ENCODE data around the gene DAB2IP. TPM values are rescaled to one million over a fixed set of nuclear protein-coding genes. Genes with fewer than 3 reads are reported as not detected.

DAB2IP gene
- total RNA-seq (2021; fragmentation: NEBNext Ultra II Directional; extraction: Animal tissue kit (Norgen Biotek cat#: 25700)) = 10 to 100 TPM; 23.0 to 28.2 (median 25.7) TPM
- long read RNA-seq, partial matches to known transcripts = 3 of 5 reads
- long read RNA-seq, other reads (novel, unspliced or antisense) = 2 of 5 reads

DNA sequence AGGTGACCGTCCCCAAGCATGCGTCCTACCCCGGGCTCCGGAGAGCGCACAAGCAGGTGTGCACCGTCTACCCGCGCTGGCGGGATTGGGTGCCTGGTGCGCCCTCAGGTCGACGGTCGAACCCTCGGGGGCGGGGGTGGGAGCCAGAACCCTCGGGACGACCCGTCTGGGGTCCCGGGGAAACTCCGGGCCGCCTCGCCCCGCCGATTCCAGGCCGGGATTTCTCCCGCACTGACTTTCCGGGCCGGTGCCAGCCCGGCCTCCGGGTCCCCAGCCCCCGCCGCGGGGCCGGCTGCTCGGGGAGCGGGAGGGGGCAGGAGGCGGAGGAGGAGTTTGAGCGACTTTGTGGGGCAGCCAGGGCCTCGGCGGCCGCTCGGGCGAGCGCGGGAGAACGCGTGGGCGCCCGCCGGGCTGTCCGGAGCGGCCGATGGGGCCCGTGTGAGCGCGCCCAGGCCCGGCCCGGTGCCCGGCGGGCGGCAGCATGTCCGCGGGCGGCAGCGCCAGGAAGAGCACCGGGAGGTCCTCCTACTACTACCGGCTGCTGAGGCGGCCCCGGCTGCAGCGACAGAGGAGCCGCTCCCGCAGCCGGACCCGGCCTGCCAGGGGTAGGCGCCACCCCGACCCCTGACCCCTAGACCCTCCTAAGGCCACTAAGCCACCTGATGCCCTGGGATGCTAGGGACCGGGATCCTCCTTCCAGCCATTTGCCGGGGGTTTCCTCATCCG is at the start of gene DAB2IP:
Gene DAB2IP (plus strand): TSS at position 340 of the 726 bp plus-strand sequence. CDS start 142 bp downstream, at position 482.
- DNase-seq = no peak
- Mint-ChIP-seq H3K27ac (no peak within 1 kb of the TSS), H3K9me3 (no peaks in the 10 kb centered on the region), H3K4me1 (ENCODE audit: low read depth) (peaks cover 22% of the 10 kb centered on the region), H3K36me3 (ENCODE audit: low read depth) (no peaks in the 10 kb centered on the region), H3K4me3 (peak within 1 kb of the TSS; percentile 82), H3K27me3 (ENCODE audit: insufficient read depth) (peaks cover 42% of the 10 kb centered on the region)
- TF ChIP-seq, protein P1, sequence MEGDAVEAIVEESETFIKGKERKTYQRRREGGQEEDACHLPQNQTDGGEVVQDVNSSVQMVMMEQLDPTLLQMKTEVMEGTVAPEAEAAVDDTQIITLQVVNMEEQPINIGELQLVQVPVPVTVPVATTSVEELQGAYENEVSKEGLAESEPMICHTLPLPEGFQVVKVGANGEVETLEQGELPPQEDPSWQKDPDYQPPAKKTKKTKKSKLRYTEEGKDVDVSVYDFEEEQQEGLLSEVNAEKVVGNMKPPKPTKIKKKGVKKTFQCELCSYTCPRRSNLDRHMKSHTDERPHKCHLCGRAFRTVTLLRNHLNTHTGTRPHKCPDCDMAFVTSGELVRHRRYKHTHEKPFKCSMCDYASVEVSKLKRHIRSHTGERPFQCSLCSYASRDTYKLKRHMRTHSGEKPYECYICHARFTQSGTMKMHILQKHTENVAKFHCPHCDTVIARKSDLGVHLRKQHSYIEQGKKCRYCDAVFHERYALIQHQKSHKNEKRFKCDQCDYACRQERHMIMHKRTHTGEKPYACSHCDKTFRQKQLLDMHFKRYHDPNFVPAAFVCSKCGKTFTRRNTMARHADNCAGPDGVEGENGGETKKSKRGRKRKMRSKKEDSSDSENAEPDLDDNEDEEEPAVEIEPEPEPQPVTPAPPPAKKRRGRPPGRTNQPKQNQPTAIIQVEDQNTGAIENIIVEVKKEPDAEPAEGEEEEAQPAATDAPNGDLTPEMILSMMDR (IDR thresholded peaks at IDR 0.05) = no peak

DNA sequence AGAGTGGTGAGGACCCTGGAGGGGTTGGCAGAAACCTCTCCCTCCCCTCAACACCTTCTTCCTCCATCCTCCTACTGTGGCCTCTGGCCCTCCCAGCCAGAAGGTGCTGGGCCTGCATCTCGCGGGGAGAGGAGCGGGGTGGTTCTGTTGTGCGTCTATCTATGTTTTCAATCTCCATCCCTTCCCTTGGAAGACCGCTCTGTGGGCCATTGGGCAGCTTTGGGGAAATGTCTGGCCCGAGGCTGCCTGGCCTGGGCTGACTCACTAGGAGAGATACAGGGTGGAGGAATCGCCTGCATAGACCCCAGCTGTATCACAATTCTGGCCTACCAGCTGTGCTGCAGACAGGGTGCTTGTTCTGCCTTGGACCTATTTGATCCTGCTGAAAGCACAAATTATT is 48.4 kb upstream of the DAB2IP start:
- peaks cover 39% of the 10 kb centered on the region for H3K27me3 Mint-ChIP-seq (ENCODE audit: insufficient read depth)
- no peak overlapping the region for H3K27ac Mint-ChIP-seq
- H3K4me1 Mint-ChIP-seq (ENCODE audit: low read depth) = peaks cover 24% of the 10 kb centered on the region
- TF ChIP-seq, protein P1 (IDR thresholded peaks at IDR 0.05) = no peak
- no peak overlapping the region for H3K4me3 Mint-ChIP-seq
- no peaks in the 10 kb centered on the region for H3K9me3 Mint-ChIP-seq
- DNase-seq = no peak
- H3K36me3 Mint-ChIP-seq (ENCODE audit: low read depth) = no peaks in the 10 kb centered on the region

GRCh38 chr9:121604242-121604641 is 47.2 kb upstream of the DAB2IP start:
- Mint-ChIP-seq H3K4me3 (no peak overlapping the region), H3K27ac (no peak overlapping the region), H3K4me1 (ENCODE audit: low read depth) (peaks cover 28% of the 10 kb centered on the region), H3K27me3 (ENCODE audit: insufficient read depth) (peaks cover 41% of the 10 kb centered on the region), H3K36me3 (ENCODE audit: low read depth) (no peaks in the 10 kb centered on the region), H3K9me3 (no peaks in the 10 kb centered on the region)
- no peak for DNase-seq
- TF ChIP-seq, protein P1 (IDR thresholded peaks at IDR 0.05) = no peak

GRCh38 chr9:121604654-121605053 is 46.8 kb upstream of the DAB2IP start:
- TF ChIP-seq, protein P1 (IDR thresholded peaks at IDR 0.05) = no peak
- Mint-ChIP-seq H3K27ac (no peak overlapping the region), H3K36me3 (ENCODE audit: low read depth) (no peaks in the 10 kb centered on the region), H3K4me1 (ENCODE audit: low read depth) (peaks cover 32% of the 10 kb centered on the region), H3K27me3 (ENCODE audit: insufficient read depth) (peaks cover 41% of the 10 kb centered on the region), H3K9me3 (no peaks in the 10 kb centered on the region), H3K4me3 (no peak overlapping the region)
- no peak for DNase-seq

DNA sequence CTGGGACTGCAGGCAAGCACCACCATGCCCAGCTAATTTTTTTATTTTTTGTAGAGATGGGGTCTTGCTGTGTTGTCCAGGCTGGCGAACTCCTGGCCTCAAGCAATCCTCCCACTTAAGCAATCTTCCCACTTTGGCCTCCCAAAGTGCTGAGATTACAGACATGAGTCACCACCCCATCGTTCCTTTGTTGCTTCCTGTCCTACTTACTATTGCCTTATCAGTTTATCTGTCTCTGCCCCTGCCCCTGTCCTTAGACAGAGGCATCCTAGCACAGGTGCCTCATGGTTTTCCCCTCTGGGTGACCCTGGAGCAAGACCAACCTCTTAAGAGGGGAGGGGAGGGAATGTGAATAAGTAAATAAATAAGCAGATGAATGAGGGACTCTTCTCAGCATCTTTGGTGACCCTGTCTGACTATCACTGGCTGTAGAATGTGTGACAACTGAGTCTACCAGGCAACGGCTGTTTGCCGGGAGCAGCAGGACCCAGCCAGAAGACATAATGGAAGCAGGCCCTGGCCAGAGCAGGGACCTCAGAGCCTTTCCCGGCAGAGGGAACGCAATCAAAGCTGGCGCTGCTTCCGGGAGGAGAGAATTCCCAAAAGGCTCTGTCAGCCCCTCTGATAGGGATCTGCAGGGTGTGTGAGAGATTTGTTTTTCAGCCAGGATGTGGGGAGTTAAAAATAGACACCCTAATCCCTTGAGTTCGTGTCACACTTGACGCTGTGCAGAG is 43.8 kb upstream of the DAB2IP start:
- Mint-ChIP-seq H3K27me3 (ENCODE audit: insufficient read depth) (peaks cover 22% of the 10 kb centered on the region), H3K9me3 (no peaks in the 10 kb centered on the region), H3K4me1 (ENCODE audit: low read depth) (peaks cover 31% of the 10 kb centered on the region), H3K27ac (no peak overlapping the region), H3K4me3 (no peak overlapping the region), H3K36me3 (ENCODE audit: low read depth) (no peaks in the 10 kb centered on the region)
- TF ChIP-seq, protein P1 (IDR thresholded peaks at IDR 0.05) = no peak
- peak; percentile 16 for DNase-seq
